HepG2 (cell line): ENCODE results near the gene STUB1. TPM values are rescaled to one million over a fixed set of nuclear protein-coding genes. Genes with fewer than 3 reads are reported as not detected.

Experiments used
- FIP1L1 ChIP-seq: fragments of 200-400 bp; formaldehyde crosslinking; IDR thresholded peaks from 2 replicates; pipeline ENCODE4 v1.6.1; 2018; ENCODE audit warnings: low read depth, mild to moderate bottlenecking, low read length, moderate library complexity, borderline replicate concordance; ENCODE audit not compliant: insufficient read depth
- FOXO1 ChIP-seq: sonication (generic); formaldehyde crosslinking; IDR thresholded peaks from 2 replicates; pipeline ENCODE4 v1.4.0; 2020; ENCODE audit warnings: missing genetic modification reagents
- FOXP1 ChIP-seq, 2 experiments: fragments of 450-650 bp in 1 of 2; IDR thresholded peaks; 2 replicates each; pipeline ENCODE4 v1.6.1; 2017 to 2018; ENCODE audit warnings: antibody characterized with exemption in 1 of 2
- HDAC6 ChIP-seq: fragments of 200-600 bp; sonication (generic); IDR thresholded peaks from 2 replicates; pipeline ENCODE4 v1.7.0; 2017; ENCODE audit warnings: mild to moderate bottlenecking, antibody characterized with exemption, low read length, low read depth
- LRRFIP1 ChIP-seq: sonication (generic); formaldehyde crosslinking; conservative IDR thresholded peaks from 2 replicates; pipeline ENCODE4 v1.4.0; 2020; ENCODE audit warnings: missing genetic modification reagents
- MEF2D ChIP-seq: sonication (generic); formaldehyde crosslinking; IDR thresholded peaks from 2 replicates; pipeline ENCODE4 v1.5.1; 2020; ENCODE audit warnings: mild to moderate bottlenecking, missing genetic modification reagents
- NR2F6 ChIP-seq, 2 experiments: IDR thresholded peaks; 2 replicates each; pipeline ENCODE4 v1.6.1; 2016; ENCODE audit warnings: antibody characterized with exemption in 1 of 2, mild to moderate bottlenecking in 1 of 2
- POLR2AphosphoS5 ChIP-seq: IDR thresholded peaks from 2 replicates; pipeline ENCODE4 v1.6.1; 2012; ENCODE audit warnings: low read depth, low read length
- SALL1 ChIP-seq: sonication (generic); formaldehyde crosslinking; IDR thresholded peaks from 2 replicates; pipeline ENCODE4 v1.8.0; 2022; ENCODE audit warnings: mild to moderate bottlenecking, missing genetic modification reagents
- ZNF430 ChIP-seq: sonication (generic); formaldehyde crosslinking; IDR thresholded peaks from 2 replicates; pipeline ENCODE4 v1.9.0; 2021; ENCODE audit warnings: mild to moderate bottlenecking, missing genetic modification reagents
- ZNF431 ChIP-seq: sonication (generic); formaldehyde crosslinking; IDR thresholded peaks from 2 replicates; pipeline ENCODE4 v1.9.0; 2022; ENCODE audit warnings: missing genetic modification reagents, low read depth, mild to moderate bottlenecking, borderline replicate concordance
- ZNF570 ChIP-seq: sonication (generic); formaldehyde crosslinking; IDR thresholded peaks from 2 replicates; pipeline ENCODE4 v1.4.0; 2020; ENCODE audit warnings: mild to moderate bottlenecking, missing genetic modification reagents, borderline replicate concordance
- ZNF710 ChIP-seq: sonication (generic); formaldehyde crosslinking; IDR thresholded peaks from 2 replicates; pipeline ENCODE4 v1.5.0; 2020; ENCODE audit warnings: mild to moderate bottlenecking, missing genetic modification reagents, borderline replicate concordance
- ZSCAN21 ChIP-seq: sonication (generic); formaldehyde crosslinking; IDR thresholded peaks from 2 replicates; pipeline ENCODE4 v1.8.0; 2022; ENCODE audit warnings: mild to moderate bottlenecking, missing genetic modification reagents, moderate library complexity, borderline replicate concordance
- polyA plus RNA-seq, 8 experiments: library from polyadenylated mRNA; depleted of rRNA in 3 of 8; stranded (reverse) in 7 of 8; unstranded in 1 of 8; fragments of >200 nt; fragmentation: Illumina TruSeq in 4 of 8; extraction: Trizol in 4 of 8; gene quantifications; 2 replicates each; pipeline versions ENCODE4 v1.2.1 to v1.2.3, GENCODE V29; 2011 to 2016; ENCODE audit warnings: low read depth in 4 of 8, missing spikeins in 1 of 8, mixed read lengths in 1 of 8; ENCODE audit not compliant: insufficient read depth in 1 of 8
- total RNA-seq, 5 experiments: library from RNA; depleted of rRNA; stranded (reverse); fragments of >200 nt; fragmentation: Illumina TruSeq; extraction: Trizol; gene quantifications; 2 replicates each; pipeline ENCODE4 v1.2.3, GENCODE V29; 2016; ENCODE audit warnings: low read depth in 1 of 5

Gene STUB1
- total and polyA plus RNA-seq, 2 of the 13 experiments (the other 11 are each of a cell fraction or from before 2014, with no cell fraction given), result 52.9 to 78.2 TPM

- peak; percentile 50; the same call in 1 of the 2 replicates for TF ChIP-seq NR2F6 (IDR thresholded peaks at IDR 0.05)
- peak; percentile 29; the same call in 1 of the 2 replicates for TF ChIP-seq NR2F6 (CRISPR knock-in tag; IDR thresholded peaks at IDR 0.05)
- 0 out of 2 replicates have a peak, but pooled peaks have one; percentile 31 for TF ChIP-seq POLR2AphosphoS5
- no peak for TF ChIP-seq FIP1L1
- TF ChIP-seq FOXP1 (IDR thresholded peaks at IDR 0.05), result no peak
- TF ChIP-seq FOXP1 (CRISPR knock-in tag; IDR thresholded peaks at IDR 0.05), result no peak
- no peak for TF ChIP-seq ZNF430
- TF ChIP-seq HDAC6, result no peak
- no peak for TF ChIP-seq MEF2D (CRISPR knock-in tag)
- TF ChIP-seq ZSCAN21, result no peak
- TF ChIP-seq LRRFIP1, result no peak
- 0 out of 2 replicates have a peak, but pooled peaks have one; percentile 9 for TF ChIP-seq ZNF431
- TF ChIP-seq SALL1 (CRISPR knock-in tag), result no peak
- TF ChIP-seq ZNF570, result no peak
- TF ChIP-seq ZNF710, result 0 out of 2 replicates have a peak, but pooled peaks have one; percentile 24
- TF ChIP-seq FOXO1, result no peak
Observed at GRCh38 chr16:689175-689897, 9.1 kb downstream of the STUB1 start (continued).
